Stimulated activated CD8-positive, alpha-beta memory T cell treated with anti-CD3 and anti-CD28 coated beads, Interleukin-4, amount 100 ng/mL, for 1 hour (primary cell): Measurements from ENCODE around the gene PAQR7.

ENCODE experiments used
- DNase-seq, 2 donors: peaks; one replicate each; pipeline ENCODE4 v3.0.0-alpha.2; 2020; ENCODE audit warnings: low read depth in 2 of 2, low spot score in 1 of 2

Gene PAQR7

GRCh38 chr1:25817840-25818501 lies 57.5 kb downstream of the PAQR7 start:
- no peak for DNase-seq

GRCh38 chr1:25816112-25816718 lies 59.3 kb downstream of the PAQR7 start:
- DNase-seq = no peak

- DNase-seq = no peak
Observed at GRCh38 chr1:25815208-25816111, 60.0 kb downstream of the PAQR7 start.

- no peak for DNase-seq
Observed at GRCh38 chr1:25814549-25815087, 60.9 kb downstream of the PAQR7 start.

- no peak for DNase-seq
Observed at GRCh38 chr1:25813734-25814471, 61.6 kb downstream of the PAQR7 start.

GRCh38 chr1:25813071-25813733 lies 62.3 kb downstream of the PAQR7 start:
- no peak for DNase-seq
